K562 (cell line): ENCODE data around the gene C4A. TPM values are rescaled to one million over a fixed set of nuclear protein-coding genes. Genes with fewer than 3 reads are reported as not detected.
A peak's percentile ranks its signal among the peaks of the same experiment; 100 is the strongest.

Experiments
- ATF3 ChIP-seq, 2 experiments: fragments of 450-650 bp in 1 of 2; sonication (generic) in 1 of 2; formaldehyde crosslinking in 1 of 2; IDR thresholded peaks in 1 of 2; conservative IDR thresholded peaks in 1 of 2; 2 replicates each; pipeline versions ENCODE4 v1.6.1 to v1.8.1; 2016 to 2023; ENCODE audit warnings: mild to moderate bottlenecking in 2 of 2, moderate library complexity in 2 of 2, inconsistent platforms in 1 of 2, missing genetic modification reagents in 1 of 2
- DEAF1 ChIP-seq: fragments of 450-650 bp; formaldehyde crosslinking; IDR thresholded peaks from 2 replicates; pipeline ENCODE4 v1.4.0; 2020; ENCODE audit warnings: mild to moderate bottlenecking, moderate library complexity
- HNRNPH1 ChIP-seq: fragments of 200-400 bp; formaldehyde crosslinking; optimal IDR thresholded peaks from 2 replicates; pipeline ENCODE3; 2017; ENCODE audit warnings: low read depth, mild to moderate bottlenecking, low read length, moderate library complexity
- HOMEZ ChIP-seq: fragments of 250-450 bp; sonication (Bioruptor Pico); IDR thresholded peaks from 2 replicates; pipeline ENCODE4 v1.4.0; 2020; ENCODE audit warnings: mild to moderate bottlenecking, moderate library complexity
- MAX ChIP-seq: sonication (generic); formaldehyde crosslinking; IDR thresholded peaks from 2 replicates; pipeline ENCODE4 v1.9.0; 2022; ENCODE audit warnings: mild to moderate bottlenecking, missing genetic modification reagents
- MIER1 ChIP-seq: fragments of 450-650 bp; IDR thresholded peaks from 2 replicates; pipeline ENCODE4 v1.6.1; 2016; ENCODE audit warnings: antibody characterized with exemption, mild to moderate bottlenecking, low read depth
- MTF1 ChIP-seq: fragments of 250-450 bp; sonication (Bioruptor Pico); IDR thresholded peaks from 2 replicates; pipeline ENCODE4 v1.9.0; 2021; ENCODE audit warnings: moderate library complexity, mild to moderate bottlenecking, inconsistent platforms, borderline replicate concordance
- NFXL1 ChIP-seq: fragments of 450-650 bp; formaldehyde crosslinking; IDR thresholded peaks from 2 replicates; pipeline ENCODE4 v1.4.0; 2021; ENCODE audit warnings: mild to moderate bottlenecking
- PHB2 ChIP-seq: fragments of 450-650 bp; IDR thresholded peaks from 2 replicates; pipeline ENCODE4 v1.6.1; 2017; ENCODE audit warnings: low read depth
- RREB1 ChIP-seq: fragments of 250-450 bp; sonication (Bioruptor Pico); IDR thresholded peaks from 2 replicates; pipeline ENCODE4 v1.4.0; 2020
- STAT5A ChIP-seq: IDR thresholded peaks from 2 replicates; pipeline ENCODE4 v1.6.1; 2012; ENCODE audit warnings: low read length, inconsistent platforms, borderline replicate concordance
- USF1 ChIP-seq: sonication (generic); formaldehyde crosslinking; IDR thresholded peaks from 2 replicates; pipeline ENCODE4 v1.9.0; 2022; ENCODE audit warnings: mild to moderate bottlenecking, missing genetic modification reagents
- ZNF232 ChIP-seq: sonication (generic); formaldehyde crosslinking; IDR thresholded peaks from 2 replicates; pipeline ENCODE4 v1.8.0; 2022; ENCODE audit warnings: mild to moderate bottlenecking, missing genetic modification reagents
- ZNF436 ChIP-seq: fragments of 250-450, 450-650 bp; sonication (Bioruptor Pico); formaldehyde crosslinking; IDR thresholded peaks from 2 replicates; pipeline ENCODE4 v1.7.0; 2020; ENCODE audit warnings: mild to moderate bottlenecking
- ZNF511 ChIP-seq: sonication (generic); formaldehyde crosslinking; IDR thresholded peaks from 2 replicates; pipeline ENCODE4 v1.8.0; 2022; ENCODE audit warnings: mild to moderate bottlenecking, missing genetic modification reagents
- polyA plus RNA-seq, 8 experiments: library from polyadenylated mRNA; depleted of rRNA in 4 of 8; stranded (reverse) in 5 of 8; unstranded in 3 of 8; fragments of >200 nt; fragmentation: Nextera tagmentation in 2 of 8; fragmentation: Illumina TruSeq in 1 of 8; extraction: Ambion mirVana in 2 of 8; extraction: Trizol in 1 of 8; gene quantifications; 2 replicates each; pipeline versions ENCODE4 v1.2.1 to v1.2.3, GENCODE V29; 2011 to 2014; ENCODE audit warnings: inconsistent platforms in 1 of 8, missing spikeins in 1 of 8
- total RNA-seq, 7 experiments: library from RNA; depleted of rRNA in 6 of 7; stranded (reverse); fragments of >200 nt in 6 of 7; fragmentation: Illumina TruSeq in 2 of 7; extraction: Trizol in 2 of 7; gene quantifications; 2 replicates each; pipeline versions ENCODE4 v1.2.1 to v1.2.3, GENCODE V29; 2011 to 2021; ENCODE audit warnings: low replicate concordance in 1 of 7

C4A gene
- total and polyA plus RNA-seq, 9 of the 15 experiments (the other 6 are each of a cell fraction or from before 2014, with no cell fraction given): 0.27 to 7.6 (median 5.0) TPM

- 0 out of 2 replicates have a peak, but pooled peaks have one; percentile 51 for TF ChIP-seq RREB1 (CRISPR knock-in tag)
- TF ChIP-seq HOMEZ (CRISPR knock-in tag): 0 out of 2 replicates have a peak, but pooled peaks have one; percentile 52
- no peak for TF ChIP-seq ATF3 (IDR thresholded peaks at IDR 0.05)
- 0 out of 2 replicates have a peak, but pooled peaks have one; percentile 65 for TF ChIP-seq ATF3 (CRISPR knock-in tag; conservative IDR thresholded peaks at IDR 0.05)
- TF ChIP-seq MIER1: peak; percentile 74; the same call in 1 of the 2 replicates
- peak; percentile 61; the same call in 1 of the 2 replicates for TF ChIP-seq ZNF436 (CRISPR knock-in tag)
- 0 out of 2 replicates have a peak, but pooled peaks have one; percentile 69 for TF ChIP-seq MTF1 (CRISPR knock-in tag)
- peak; percentile 1; the same call in 1 of the 2 replicates for TF ChIP-seq STAT5A
- no peak; the same call in 1 of the 2 replicates for TF ChIP-seq MAX
- no peak for TF ChIP-seq PHB2
- TF ChIP-seq ZNF232 (CRISPR knock-in tag): peak; percentile 66
- TF ChIP-seq USF1 (CRISPR knock-in tag): peak; percentile 27
- TF ChIP-seq HNRNPH1: no peak
- 0 out of 2 replicates have a peak, but pooled peaks have one; percentile 54 for TF ChIP-seq ZNF511 (CRISPR knock-in tag)
- TF ChIP-seq DEAF1 (CRISPR knock-in tag): 0 out of 2 replicates have a peak, but pooled peaks have one; percentile 19
- 0 out of 2 replicates have a peak, but pooled peaks have one; percentile 44 for TF ChIP-seq NFXL1 (CRISPR knock-in tag)
These were observed 23.5 kb upstream of the C4A start (continued) for GRCh38 chr6:31958412-31958740.
